Cortex of kidney (tissue), 1 donor: Measurements from ENCODE around the gene ARHGEF7.

ENCODE experiments used
- DNase-seq: peaks from one replicate; lab custom pipeline; 2025; lab: John Stamatoyannopoulos, UW

The ARHGEF7 gene

DNA sequence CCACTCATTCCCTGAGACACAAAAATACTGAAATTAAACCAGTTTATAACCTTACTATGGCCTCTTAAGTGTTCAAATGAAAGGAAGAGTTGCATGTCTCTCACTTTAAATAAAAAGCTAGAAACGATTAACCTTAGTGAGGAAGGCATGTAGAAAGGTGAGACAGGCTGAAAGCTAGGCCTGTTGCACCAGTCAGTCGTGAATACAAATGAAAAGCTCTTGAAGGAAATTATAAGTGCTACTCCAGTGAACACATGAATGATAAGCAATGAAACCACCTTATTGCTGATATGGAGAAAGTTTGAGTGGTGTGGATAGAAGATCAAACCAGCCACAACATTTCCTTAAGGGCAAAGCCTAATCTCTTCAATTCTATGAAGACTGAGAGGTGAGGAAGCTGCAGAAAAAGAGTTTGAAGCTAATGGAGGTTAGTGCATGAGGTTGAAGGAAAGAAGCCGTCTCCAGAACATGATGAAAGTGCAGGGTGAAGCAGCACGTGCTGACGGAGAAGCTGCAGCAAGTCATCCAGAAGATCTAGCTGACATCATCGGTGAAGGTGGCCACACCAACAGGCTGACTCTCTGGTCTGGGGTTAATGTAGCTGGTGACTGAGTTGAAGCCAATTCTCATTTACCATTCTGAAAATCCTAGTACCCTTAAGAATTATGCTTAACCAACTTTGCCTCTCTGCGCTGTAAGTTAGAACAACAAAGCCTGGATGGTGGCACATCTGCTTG, 110.9 kb downstream of the ARHGEF7 start:
- DNase-seq: no peak

DNA sequence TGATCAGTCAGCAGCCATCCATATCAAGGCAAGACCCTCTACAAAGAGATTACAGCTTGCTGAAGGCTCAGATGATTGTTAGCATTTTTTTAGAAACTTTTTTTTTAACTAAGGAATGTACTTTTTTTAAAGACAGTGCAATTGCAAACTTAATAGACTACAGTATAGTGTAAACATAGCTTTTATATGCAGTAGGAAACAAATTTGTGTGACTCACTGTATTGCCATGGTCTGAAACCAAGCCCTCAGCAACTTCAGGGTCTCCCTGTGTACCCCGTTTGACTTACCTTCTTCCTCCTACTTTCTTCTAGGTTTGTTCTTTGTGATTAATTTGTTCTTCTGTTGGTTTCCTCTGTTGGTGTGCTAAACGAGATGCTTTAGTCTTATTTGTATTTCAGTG, 112.3 kb downstream of the ARHGEF7 start:
- DNase-seq: no peak

DNA sequence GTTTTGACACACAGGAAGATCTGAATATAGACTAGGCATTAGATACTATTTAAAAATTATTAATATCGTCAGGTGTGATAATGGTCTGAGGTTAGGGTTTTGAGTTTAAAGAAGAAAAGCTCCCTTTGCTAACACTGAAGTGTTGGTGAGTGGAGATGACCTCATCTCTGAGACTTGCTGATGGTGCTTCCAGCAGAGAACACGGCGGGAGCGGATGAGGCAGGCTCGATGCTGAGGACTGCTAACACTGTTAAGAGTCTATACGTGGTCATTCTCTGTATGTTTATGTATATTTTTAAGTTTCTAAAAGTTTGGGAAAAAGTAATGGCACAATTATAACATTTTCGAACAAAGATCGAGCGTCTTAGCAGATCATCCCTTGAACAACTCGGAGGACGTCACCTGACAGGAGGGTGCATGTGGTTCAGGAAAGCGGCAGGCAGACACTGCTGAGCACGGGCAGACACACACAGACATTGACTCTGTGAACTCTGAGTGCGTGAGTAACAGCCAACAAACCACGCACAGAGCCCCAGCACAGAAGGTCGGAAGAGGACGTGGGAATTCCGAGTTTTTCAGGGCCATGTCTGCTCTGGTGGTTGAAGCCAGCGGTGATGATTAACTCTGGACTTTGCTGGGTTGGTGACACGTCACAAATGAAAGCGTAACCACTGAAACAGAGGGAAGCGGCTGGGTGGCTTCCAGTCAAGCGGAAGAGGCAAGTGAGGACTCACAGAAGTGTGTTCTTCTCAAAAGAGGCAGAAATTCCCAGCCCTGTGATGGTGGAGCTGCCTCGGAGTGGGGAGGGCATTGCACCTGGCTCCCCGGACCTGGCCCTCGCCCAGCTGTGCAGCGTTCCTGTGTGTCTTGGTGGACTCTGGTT, 113.4 kb downstream of the ARHGEF7 start:
- no peak for DNase-seq

DNA sequence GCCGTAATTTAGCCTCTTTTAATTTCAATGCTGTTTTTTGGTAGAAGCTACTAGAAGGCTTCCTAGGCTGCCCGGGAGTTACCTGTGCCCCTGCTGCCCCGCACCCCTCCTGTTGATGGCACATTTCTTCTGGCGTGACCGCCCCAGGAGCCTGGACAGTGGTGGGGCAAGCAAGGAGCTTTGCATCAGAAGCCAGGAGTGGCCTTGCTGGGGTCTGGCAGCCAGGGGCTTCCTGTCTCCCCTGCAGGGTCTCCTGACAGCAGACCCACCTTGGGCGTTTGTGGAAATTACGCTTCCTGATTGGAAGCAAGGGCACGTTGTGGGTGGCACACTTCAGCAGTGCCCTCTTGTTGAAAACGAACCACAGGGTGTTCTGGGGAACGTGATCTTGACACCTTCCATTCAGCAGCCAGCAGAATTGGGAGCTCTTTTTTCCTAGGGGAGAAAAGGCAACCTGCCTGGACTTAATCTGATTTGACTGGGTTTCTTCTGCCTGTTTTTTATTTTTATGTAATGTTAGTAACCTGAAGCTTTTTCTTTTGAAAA, 115.3 kb downstream of the ARHGEF7 start:
- no peak for DNase-seq

DNA sequence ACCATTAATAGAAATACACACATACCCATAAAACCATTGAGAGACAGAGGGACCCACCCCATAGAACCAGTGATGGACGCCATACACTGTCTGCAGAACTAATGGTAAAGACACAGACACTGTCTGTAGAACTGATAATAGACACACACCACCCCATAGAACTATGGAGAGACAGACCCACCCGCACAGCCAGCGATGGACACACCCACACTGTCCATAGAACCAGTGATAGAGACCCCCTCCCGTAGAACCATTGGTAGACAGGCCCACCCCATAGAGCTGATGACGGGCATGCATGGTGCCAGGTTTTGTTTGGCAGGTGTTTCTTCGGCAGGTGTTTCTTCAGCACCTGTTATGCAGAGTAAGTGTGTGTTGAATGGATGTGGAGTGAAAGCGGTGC, 117.1 kb downstream of the ARHGEF7 start:
- no peak for DNase-seq

DNA sequence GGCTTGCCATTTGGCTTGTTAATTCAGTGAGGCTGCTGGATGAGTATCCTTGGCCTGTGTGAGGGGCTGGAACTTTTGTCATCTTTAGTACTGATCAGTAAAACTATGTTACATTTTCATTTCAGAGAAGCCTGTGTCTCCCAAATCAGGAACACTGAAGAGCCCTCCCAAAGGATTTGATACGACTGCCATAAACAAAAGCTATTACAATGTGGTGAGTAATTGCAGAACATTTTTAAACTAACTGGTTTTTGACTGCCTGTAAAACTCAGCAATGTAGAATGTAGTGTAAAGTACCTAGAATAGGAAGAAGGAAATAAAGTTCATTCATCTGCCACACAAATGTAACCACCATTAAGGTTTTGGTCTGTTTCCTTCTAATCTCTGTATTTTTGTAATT, 118.0 kb downstream of the ARHGEF7 start:
- DNase-seq: no peak

DNA sequence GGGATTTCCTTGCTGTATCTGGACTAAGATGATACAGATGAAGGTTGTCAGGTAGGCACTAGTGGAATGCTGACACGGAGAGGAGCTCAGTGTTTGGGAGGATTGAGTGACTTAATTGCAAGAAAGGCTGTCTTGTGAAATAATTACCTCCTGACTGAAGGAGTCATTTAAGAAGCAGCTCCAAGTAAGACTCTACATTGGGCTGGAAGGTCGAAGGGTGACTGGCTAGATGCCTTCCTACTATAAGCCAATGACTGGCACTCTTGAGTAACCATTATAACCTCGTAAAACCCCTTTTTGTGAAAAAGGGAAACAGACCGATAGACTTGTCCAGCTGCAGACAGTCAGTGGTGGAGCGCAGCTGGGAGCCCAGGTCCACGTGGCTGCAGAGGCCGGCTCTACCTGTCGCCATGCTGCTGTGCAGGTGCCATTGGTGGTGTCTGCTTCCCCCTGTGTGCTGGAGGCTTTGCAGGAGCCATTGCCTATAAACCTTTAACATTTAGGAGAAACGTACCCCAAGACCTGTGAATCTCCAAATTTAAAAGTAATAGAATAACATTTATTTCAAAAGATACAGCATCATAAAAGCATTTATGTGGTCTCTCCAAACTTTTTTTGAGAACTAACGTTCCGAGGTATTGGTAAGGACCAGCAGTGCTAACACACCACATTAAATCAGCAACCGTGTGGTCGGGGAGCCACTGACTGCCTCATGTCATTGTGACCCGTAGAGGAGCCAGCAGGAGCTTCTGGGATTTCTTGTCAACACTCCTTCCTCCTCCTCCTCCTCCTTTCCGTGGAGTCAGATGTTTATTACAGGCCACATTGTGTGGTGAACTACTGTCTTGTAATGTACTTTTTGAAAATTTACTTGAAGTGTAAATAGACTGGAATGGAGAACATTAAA, 124.9 kb downstream of the ARHGEF7 start:
- DNase-seq: no peak

DNA sequence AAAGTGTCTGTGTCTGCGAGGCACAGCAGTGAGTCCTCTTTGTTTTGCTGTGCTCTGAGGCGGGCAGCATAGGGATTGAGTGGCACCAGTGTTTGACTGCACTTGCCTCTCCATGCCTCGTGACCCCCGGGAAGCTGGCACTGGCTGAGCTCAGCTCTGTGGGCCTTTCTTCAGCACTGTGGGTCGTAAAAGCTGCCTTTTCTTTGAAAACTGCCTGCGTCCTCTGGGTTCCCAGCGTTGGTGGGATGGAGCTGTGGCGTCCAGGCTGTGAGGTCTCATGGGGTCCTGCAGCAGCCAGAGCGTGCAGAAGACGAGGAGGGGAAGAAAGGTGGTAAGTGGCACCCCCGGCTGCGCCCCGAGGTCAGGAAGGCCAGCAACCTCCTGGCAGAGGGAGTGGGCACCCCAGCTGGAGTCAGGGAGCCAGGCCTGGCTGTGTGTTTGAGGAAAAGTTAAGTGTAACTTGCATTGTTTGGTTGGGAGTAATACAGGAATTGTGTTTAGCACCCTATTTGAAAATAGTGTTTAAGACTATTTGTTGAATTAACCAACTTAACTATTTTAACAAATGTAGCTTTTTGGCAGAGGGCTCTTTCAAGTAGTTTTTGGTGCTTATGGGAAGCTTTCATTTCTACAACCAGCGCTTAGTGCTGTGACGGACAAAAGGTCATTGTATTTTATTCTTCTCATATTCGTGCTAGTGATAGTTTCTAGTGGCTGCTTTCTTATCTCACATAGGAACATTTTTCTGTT, 126.1 kb downstream of the ARHGEF7 start:
- no peak for DNase-seq

DNA sequence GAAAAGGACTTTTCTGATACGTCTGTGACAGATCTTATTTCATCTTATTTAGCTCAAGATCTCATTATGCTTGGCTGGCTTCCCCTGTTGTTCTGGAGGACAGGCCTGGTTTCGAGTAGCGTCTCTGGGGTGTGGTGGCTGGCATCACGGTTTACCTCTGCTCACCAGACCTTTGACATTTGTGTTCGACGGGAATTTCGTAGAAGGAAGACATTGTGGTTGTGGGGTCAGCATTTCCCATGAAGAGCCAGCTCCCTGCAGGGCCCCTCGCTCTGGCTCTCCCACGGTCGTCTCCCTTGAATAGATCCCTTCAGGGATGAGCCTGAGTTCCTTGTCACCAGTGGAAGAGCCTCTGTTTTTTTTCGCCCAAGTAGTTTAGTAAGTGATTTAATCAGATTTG, 126.8 kb downstream of the ARHGEF7 start:
- no peak for DNase-seq

DNA sequence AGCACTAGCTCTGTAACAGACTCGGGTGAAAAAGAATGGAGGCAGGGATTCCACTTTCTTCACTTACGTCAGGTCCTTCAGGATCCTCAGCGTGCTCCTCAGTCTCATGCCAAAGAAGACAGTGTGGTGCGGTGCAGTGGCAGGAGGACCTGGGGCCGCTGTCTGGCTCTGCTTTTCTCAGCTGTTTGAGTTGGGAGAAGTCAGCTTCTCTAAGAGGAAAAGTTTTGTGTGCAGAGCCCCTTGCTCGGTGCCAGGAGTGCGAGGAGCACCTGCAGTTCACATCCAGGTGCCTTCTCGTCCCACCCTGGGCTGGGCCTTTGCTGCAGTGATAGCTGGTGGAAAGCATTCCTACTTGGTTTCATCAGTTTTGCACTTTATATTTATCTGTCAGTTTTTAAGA, 127.5 kb downstream of the ARHGEF7 start:
- no peak for DNase-seq

DNA sequence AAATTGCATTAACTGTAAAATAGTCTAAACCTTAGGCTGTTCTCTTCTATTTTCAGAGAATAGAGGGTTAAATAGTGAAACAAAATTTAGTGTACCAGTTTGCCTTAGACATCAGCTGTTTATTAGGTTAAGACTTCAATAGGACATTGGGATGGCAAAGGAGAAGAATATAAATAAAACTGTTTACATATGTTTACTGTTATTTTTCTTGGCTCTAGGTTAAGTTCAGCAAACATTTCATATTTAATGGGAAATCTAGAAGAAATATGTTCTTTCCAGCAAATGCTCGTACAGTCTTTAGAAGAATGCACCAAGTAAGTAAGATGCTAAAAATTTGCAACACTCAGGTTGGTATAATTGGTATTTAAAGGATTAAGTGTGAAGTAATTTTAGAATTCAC, 128.9 kb downstream of the ARHGEF7 start:
- no peak for DNase-seq

DNA sequence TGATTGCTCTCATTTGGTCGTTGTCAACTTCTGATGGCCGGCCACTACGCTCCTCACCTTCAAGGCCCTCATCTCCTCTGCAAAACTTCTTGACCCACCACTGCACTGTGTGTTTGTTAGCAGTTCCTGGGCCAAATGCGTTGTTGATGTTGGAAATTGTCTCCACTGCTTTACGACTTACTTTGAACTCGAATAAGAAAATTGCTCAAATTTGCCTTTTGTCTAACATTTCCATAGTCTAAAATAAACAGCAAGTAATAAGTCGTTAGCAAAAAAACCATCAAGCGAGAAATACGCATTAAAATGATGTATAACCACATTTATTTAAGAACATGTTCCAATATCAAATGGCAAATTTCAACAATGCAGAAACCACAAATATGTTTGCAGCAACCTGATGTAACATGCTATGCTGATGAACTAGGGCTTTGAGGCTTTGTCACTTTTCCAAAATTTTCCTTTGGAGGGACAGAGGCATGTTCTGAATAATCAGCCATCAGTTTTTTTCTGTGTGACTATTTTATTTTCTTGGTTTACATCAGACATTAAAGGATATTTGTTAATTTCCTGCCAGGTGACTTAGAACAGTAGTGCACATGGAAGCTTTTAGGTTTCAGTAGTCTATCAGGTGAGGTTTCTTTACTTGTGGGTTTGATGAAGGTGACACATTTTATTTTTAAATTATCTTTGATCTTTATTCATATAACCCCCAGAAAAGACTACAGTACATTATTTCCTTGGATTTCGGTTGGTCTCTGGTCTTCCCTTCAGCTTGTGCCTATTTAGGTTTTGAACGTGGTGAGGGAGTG, 130.7 kb downstream of the ARHGEF7 start:
- DNase-seq: no peak

DNA sequence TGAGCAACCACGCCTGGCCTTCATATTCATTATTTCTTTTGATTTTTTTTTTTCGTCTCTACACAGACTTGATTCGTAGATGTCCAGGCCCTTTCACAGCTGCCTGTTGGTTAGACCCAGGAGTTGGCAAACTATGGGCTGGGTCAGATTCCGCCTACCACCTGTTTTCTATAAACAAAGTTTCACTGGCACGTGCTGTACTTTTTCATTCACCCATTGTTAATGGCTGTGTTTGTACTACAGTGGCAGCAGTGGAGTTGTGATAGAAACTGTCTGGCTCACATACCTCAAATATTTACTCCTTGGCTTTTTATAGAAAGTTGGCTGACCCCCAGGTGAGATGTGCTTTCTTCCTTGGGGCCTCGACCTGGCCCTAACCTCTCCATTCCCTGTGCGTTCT, 132.4 kb downstream of the ARHGEF7 start:
- no peak for DNase-seq

DNA sequence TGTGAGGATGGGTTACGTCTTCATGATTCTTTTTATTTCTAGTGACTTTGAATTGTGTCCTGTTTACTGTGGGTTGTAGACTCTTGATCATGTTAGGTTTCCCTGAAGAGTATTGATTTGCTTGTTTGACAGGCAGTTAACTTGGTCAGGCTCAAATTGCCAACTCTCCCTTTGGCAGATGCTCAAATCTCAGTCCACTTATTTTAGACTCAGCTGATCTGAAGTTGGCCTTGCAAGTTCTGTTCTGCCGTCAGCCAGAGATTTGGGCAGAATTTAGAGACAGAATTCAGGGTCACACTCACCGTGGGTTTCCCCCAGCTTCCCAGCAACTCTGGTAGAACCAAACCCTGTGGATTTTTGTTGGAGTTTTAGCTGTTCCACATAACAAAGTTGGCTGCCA, 133.7 kb downstream of the ARHGEF7 start:
- DNase-seq: no peak

DNA sequence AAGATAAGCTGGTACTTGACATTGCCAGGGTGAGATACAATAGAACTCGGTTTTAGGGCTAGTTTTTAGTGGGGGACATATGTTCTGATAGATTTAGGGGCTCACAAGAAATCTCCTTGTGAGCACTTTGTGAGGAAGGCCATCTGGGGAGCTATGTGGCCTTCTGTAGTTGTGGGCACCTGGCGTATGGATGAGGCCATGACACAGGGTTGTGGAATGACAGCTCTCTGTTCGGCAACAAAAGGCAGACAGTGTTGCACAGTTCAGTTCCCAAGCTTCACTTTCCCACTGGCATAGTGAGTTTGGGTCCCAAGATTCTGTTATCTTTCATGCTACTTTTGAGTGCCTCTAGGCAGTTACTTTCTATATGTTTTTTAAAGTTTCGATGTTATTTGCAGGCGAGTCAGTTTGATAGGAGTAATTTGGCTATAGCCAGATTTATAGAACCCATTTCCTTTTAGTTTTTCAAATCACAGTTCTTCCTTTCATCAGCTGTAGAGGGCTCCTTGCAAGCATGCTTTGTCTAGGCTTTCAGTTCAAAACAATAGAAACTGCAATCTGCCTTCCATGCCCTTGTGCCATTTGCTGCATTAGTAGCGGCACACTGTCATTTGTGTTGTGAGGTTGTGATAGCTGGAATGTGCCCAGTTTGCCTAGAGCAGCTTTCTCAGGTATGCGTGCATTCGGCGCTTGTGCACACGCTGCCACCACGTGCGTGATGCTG, 134.7 kb downstream of the ARHGEF7 start:
- no peak for DNase-seq

DNA sequence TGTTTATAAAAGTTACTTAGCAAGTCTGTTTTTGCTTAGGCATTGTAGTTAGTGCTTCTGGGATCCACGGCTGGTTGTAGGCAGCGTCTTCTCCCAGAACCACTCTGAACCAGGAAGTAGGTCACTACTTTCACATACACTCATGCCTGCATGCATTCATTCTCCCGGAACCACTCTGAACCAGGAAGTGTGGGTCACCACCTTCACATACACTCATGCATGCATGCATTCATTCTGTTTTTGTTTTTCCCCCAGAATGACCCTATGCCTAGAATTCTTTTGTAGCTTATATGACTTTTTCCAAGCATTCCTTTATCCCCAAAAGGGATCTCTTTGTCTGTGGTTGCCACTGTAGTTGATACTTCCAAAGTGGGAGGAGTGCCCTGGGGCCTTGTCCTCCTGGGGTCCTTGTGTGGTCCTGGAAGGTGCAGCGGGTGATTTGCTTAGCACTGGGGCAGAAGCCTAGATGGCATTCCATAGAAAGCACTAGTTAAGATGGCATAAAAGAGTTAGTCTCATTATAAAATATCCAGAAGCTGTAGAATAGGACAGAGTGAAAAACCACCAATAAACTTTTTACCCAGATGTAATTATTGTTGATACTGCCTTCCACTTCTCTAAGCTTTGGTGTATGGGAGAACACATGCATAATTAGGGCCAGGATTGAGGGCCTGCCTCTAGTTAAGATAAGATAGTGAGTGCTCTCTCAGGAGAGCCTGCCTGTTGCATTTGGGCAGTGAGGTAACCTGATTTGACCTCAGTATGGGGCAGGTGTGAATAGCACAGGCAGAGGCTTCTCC, 136.7 kb downstream of the ARHGEF7 start:
- DNase-seq: no peak

DNA sequence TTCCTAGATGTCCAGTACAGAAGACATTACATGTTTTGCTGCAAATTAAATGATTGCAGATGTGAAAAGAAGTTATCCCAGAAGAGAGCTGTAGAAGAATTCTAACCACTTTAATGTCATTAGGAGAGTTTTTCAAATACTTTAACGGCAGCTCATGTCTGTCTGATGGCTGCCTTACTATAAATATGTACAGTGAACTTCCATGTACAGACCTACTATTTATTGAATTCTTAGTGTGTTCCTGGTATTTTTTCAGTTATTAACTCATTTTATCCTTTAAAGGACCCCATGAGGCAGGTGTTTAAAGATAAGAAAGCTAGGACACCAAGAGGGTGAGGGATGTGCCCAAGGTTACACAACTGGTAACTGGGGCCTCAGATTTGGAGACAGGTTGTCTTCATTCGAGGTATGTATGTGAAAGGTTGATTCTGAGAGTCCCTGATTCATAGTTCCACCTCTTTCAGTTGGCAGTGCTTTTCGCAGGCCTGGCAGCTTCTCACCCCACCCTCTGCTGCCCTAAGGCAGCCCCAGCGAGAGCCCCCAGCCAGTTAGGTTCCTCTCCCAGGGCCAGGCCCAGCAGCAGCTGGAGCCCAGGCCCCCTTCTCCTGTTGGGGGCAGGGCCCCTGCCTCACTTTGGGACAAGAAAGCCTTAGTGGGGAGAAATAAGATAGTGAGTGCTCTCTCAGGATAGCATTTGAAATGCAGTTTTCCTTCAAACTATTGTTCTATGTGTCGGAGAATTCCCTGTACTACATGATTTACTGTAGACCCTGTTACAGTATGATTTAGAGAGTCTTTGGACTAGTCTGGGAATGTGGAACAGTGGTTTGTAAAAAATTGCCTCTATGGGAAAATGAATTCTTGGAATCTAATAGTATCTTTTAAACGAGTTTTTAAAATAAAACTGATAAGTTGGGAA, 137.6 kb downstream of the ARHGEF7 start:
- DNase-seq: no peak

DNA sequence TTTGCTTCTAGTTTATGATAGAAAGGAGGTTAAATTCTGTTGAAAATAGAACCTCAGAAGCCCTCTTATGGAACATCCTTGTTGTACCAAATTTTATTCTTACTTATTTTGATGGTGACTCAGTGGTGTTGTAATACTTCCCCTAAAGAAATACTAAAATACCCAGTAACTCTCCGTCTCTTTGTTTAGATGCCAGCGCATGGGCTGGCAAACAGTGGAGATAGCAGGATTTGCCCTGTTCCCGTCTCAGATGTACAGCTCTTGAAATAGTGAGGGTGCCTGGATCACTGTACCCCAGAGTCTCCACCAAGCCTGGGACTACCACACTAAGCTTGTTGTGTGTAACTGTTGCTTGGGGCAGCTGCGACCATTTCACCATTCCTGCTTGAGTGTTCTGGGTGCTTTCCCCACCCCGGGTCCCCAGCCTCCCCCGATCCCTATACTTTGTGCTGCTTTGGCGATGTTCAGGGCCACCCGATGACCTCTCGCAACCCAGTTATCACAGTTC, 138.3 kb downstream of the ARHGEF7 start:
- no peak for DNase-seq
